ENCODE results near the gene PCDH12.
A peak's percentile ranks its signal among the peaks of the same experiment; 100 is the strongest.
"Not testable (repeated sequence)": the region's sequence is repeated elsewhere in the genome, so short reads cannot be mapped to it uniquely, and the experiment has no call there.

PCDH12 gene

GRCh38 chr5:141933151-141933550, 24.9 kb downstream of the PCDH12 start:
- H3K4me3 ChIP-seq (replicated peaks in 1 of 2; ENCODE audit: low read depth in 2 of 2, low read length in 2 of 2), result no peak overlapping the region
- TF ChIP-seq, protein P1, sequence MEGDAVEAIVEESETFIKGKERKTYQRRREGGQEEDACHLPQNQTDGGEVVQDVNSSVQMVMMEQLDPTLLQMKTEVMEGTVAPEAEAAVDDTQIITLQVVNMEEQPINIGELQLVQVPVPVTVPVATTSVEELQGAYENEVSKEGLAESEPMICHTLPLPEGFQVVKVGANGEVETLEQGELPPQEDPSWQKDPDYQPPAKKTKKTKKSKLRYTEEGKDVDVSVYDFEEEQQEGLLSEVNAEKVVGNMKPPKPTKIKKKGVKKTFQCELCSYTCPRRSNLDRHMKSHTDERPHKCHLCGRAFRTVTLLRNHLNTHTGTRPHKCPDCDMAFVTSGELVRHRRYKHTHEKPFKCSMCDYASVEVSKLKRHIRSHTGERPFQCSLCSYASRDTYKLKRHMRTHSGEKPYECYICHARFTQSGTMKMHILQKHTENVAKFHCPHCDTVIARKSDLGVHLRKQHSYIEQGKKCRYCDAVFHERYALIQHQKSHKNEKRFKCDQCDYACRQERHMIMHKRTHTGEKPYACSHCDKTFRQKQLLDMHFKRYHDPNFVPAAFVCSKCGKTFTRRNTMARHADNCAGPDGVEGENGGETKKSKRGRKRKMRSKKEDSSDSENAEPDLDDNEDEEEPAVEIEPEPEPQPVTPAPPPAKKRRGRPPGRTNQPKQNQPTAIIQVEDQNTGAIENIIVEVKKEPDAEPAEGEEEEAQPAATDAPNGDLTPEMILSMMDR (IDR thresholded peaks at IDR 0.05; ENCODE audit: low read depth, low read length), result no peak
- no peak for DNase-seq (ENCODE audit: low read depth in 2 of 2)

DNA sequence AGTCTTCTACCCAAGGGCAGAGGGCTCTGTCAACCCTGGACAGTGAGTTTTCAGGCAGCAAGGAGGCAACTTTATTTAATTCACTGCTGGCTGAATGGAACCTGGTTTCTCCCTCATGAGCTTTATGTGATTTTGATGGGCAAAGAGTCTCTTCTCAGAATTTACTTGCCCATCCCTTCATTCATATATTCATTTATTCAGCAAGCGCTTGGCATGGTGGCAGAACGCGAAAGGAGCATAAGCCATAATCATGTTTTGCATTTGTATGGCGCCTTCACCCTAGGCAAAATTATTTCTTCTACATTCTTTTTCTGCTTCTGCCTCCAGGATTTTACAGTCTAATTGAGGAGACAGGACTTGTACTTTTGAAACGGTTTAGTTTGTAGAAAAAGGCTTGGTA, 26.3 kb downstream of the PCDH12 start:
- no peak for DNase-seq (ENCODE audit: low read depth in 2 of 2)
- TF ChIP-seq, protein P1 (IDR thresholded peaks at IDR 0.05; ENCODE audit: low read depth, low read length), result no peak
- H3K4me3 ChIP-seq (replicated peaks in 1 of 2; ENCODE audit: low read depth in 2 of 2, low read length in 2 of 2), result no peak overlapping the region

GRCh38 chr5:141929398-141930058, 28.5 kb downstream of the PCDH12 start:
- no peak for DNase-seq (ENCODE audit: low read depth in 2 of 2)
- no peak overlapping the region for H3K4me3 ChIP-seq (replicated peaks in 1 of 2; ENCODE audit: low read depth in 2 of 2, low read length in 2 of 2)
- TF ChIP-seq, protein P1 (IDR thresholded peaks at IDR 0.05; ENCODE audit: low read depth, low read length), result no peak

GRCh38 chr5:141928051-141928450, 30.0 kb downstream of the PCDH12 start:
- no peak overlapping the region for H3K4me3 ChIP-seq (replicated peaks in 1 of 2; ENCODE audit: low read depth in 2 of 2, low read length in 2 of 2)
- TF ChIP-seq, protein P1 (IDR thresholded peaks at IDR 0.05; ENCODE audit: low read depth, low read length), result no peak
- DNase-seq (ENCODE audit: low read depth in 2 of 2), result no peak

GRCh38 chr5:141926434-141926833, 31.6 kb downstream of the PCDH12 start:
- no peak overlapping the region for H3K4me3 ChIP-seq (replicated peaks in 1 of 2; ENCODE audit: low read depth in 2 of 2, low read length in 2 of 2)
- no peak for DNase-seq (ENCODE audit: low read depth in 2 of 2)
- TF ChIP-seq, protein P1 (IDR thresholded peaks at IDR 0.05; ENCODE audit: low read depth, low read length), result no peak

DNA sequence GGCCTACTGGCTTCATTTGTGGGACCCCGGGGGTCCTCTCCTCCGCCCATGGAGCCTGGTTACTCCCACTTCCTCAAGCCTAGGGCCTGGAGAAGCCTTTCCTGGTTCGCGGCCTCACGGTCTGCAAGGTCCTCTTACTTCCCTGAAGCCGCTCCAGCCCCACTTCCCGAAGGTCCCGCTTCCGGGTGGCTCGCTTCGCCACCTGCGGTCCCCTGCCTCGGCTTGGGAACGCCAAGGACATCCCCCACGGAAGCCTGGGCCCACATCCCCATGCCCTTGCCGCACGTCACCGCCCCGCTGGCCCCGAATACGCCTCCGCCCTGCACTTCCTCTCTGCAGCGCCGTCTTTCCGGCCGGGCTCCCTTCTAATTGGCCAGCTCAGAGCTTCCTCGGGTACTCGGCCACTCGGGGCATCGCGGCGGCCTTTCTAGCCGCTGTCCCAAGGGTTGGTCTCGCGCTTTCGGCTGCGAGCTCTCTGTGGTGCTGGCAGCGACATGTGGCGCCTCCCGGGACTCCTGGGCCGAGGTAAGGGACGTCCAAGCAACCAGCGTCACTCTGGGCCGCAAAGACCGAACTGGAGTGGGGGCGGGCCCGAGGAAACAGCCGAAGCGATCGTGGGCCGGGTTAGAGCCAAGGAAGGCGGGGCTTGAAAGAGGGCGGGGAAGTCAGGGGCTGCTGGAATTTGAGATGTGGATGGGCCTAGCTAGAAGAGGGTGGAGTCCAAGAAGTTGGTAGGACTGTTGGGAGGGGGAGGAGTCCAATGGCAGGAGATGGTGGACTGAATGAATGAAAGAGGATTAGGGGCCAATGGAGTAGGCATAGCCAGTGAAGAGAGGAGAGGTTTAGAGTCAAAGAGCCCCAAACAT, 34.3 kb downstream of the PCDH12 start, which contains the start of gene DELE1:
TSS of gene DELE1 (plus strand) at position 424 of the 866 bp plus-strand sequence. CDS start at position 495, 71 bp downstream.
- H3K4me3 ChIP-seq (replicated peaks in 1 of 2; ENCODE audit: low read depth in 2 of 2, low read length in 2 of 2), result peak within 1 kb of the TSS; percentile 65 to 81
- TF ChIP-seq, protein P1 (IDR thresholded peaks at IDR 0.05; ENCODE audit: low read depth, low read length), result no peak
- peak; percentile 94 to 95 for DNase-seq (ENCODE audit: low read depth in 2 of 2)

- peak overlapping the region; percentile 65 to 81 for H3K4me3 ChIP-seq (replicated peaks in 1 of 2; ENCODE audit: low read depth in 2 of 2, low read length in 2 of 2)
- not testable (repeated sequence) for DNase-seq (ENCODE audit: low read depth in 2 of 2)
These were observed 35.1 kb downstream of the PCDH12 start for GRCh38 chr5:141922827-141923447.

Data from cardiac fibroblast (primary cell).